Limb (tissue), 2 donors: ENCODE data around the gene AMBRA1.

Experiments
- DNase-seq, 2 donors: peaks; one replicate each; pipeline ENCODE4 v3.0.0-alpha.2; 2016; ENCODE audit errors: extremely low spot score in 2 of 2

Gene AMBRA1

DNA sequence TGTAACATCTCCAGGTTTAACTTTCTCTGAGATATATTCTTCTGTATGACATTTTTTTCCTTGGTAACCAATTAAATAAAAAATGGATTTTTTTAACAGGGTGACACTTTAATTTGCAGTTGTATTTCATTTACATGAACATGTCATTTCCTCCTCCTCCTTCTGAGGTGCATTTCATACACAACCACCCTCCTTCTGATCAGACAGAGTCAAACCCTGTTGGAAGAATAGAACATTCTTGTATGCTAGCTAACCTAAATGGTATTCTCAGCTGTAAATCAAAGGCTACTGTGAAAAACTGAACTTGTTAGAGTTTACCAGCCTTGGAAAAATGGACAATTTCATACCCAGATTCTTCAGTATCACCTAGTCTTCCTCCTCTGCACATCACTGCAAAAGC is 149.5 kb downstream of the AMBRA1 start:
- no peak for DNase-seq

GRCh38 chr11:46438211-46438610 is 155.6 kb downstream of the AMBRA1 start:
- DNase-seq = no peak

GRCh38 chr11:46437122-46437689 is 156.6 kb downstream of the AMBRA1 start:
- no peak for DNase-seq

- DNase-seq = no peak
Observed at GRCh38 chr11:46436113-46436512, 157.7 kb downstream of the AMBRA1 start.

DNA sequence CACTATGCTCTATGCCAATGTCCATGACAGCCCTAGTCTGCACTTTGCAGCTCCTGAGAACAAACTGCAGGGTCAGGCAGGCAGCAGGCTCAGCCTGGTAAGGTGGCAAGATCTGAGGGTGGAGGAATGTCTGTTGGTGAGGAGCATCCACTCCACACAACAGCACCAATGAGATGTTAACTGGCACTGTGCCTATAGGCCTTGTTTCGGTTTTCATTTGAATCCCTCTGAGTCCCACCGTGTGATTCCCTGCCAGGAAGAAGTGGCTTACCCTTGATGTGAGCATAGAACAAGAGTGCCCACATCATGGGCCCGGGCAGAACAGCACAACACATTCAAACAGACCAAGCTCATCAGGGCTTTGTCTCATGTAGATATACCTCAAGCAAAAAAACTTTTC is 158.1 kb downstream of the AMBRA1 start:
- DNase-seq = no peak

DNA sequence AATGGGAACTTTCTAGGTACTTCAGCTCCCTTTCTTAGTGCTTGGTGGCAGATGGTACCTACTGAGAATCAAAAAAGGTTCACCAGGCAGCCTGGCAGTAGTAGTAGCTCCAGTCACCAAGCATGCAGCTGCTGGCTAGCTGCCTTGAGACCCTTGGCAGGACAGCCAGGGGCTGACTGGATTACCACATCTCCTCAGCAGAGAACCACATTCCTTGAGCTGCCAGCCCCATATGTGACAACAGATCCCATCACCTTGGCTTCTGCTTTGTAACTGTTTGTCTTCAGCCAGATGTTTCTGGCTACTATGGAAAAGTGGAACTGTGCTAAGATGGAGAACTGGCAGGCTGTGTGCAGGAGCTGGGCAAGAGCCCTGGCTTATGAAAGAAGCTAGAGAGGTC is 162.6 kb downstream of the AMBRA1 start:
- DNase-seq = no peak

- DNase-seq = no peak
Observed at GRCh38 chr11:46429717-46430116, 164.1 kb downstream of the AMBRA1 start.

DNA sequence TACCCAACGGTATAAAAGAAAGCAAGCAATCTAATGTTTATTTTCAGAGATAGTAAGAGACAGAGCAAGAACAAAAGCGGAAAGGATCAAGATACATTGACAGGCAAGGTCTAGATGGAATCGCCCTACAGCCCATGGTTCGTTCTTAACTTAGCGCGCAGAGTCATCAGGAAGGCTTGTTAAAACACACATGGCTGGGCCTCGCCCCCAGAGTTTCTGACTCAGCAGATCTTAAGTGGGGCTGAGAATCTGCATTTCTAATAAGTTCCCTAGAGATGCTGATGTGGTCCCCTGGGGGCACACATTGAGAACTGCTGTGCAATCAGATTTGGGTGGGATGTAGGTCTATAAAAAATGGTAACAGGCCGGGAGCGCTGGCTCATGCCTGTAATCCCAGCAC is 166.5 kb downstream of the AMBRA1 start:
- no peak for DNase-seq

DNA sequence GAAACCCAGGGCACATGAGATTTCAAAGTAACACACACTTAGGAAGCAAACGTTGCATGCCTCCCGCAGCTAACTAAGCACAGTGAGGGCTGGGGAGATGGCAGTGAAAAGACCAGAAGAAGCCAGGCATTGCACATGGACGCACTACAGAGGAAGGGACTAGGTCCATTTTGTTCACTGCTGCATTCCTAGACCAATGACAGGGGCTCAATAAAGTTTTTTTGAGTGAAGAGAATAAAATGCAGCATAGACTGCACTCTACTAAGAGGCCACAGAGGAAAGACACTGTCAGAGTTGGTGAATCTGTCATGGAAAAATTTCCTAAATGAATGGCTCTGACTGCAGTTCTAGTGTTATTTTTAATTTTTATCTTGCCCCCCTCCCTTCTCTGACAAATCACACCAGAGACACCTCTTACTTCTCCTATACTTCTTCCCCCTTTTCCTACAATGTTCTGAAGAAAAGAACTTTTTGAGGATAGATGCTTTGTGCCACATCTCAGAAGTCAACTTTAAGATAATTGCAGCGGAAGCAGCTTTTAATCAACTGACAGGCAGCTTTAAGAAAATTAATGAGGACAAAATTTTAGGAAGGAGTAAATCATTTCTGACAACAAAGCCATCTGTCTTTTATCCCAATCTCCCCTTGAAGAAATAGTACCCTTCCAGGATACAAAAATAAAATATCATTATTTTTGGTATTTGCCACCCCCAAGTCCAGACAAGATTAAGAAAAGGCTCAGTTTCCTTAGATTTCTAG is 167.4 kb downstream of the AMBRA1 start:
- no peak for DNase-seq

DNA sequence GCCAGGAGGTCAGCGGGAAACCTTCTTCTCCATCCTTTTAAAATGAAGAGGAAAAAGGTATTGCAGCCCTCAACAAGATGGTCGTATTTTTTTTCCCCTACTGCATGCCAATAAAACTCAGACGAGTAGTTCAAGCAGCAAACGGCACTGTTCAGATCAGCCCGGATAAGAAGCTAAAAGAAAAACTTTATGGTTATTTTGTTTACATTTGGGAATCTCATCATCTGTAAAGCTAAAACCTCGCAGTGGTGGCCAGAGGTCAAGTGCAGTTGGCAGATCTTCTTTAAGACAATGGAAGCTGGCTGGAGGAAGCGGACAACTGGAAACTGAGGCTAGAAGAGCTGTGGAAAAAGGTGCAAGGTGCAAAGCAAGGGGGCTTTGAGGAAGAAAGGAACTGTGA is 171.2 kb downstream of the AMBRA1 start:
- no peak for DNase-seq

- DNase-seq = no peak
Observed at GRCh38 chr11:46421257-46421880, 172.5 kb downstream of the AMBRA1 start.

- no peak for DNase-seq
Observed at GRCh38 chr11:46420513-46420912, 173.3 kb downstream of the AMBRA1 start.

DNA sequence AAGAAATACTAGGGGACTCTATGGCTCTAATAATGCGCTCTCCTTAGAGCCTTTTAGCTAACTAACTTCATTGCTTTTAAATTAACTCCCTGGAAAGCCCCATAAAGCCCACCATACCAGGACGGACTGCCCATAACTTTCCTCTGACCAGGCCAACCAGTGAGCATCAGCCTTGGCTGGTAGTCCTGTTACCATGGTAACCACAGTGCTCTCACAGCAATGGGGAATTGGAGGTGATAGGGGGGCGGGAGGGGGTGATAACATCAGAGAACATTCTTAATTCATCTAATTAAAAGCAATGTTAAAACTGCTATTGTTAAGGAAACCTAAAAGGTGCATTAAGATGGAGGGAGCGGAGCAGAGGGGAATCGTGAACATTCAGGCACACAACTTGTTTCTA is 175.1 kb downstream of the AMBRA1 start:
- DNase-seq = no peak

DNA sequence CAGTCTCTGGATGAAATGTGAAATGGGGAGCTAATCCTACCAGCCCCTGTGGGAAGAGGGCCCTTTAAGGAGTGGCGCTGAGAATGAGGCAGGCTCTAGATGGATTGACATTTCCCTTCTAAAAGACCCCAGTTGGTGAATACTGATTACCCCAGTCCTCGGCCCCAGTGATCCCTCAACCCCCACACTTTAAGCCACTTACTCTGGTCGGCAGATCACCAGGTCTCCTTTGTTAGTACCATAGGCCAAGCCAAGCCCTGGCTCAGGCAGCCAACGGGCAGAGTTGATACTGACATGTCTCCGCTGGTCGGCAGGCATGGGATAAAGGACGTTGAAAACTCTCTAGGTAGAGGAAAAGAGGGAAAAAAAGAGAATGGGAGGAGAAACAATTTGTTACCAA is 176.1 kb downstream of the AMBRA1 start:
- no peak for DNase-seq

- no peak for DNase-seq
Observed at GRCh38 chr11:46414879-46415278, 178.9 kb downstream of the AMBRA1 start.

GRCh38 chr11:46414466-46414796 is 179.4 kb downstream of the AMBRA1 start:
- peak in 1 of 2 donors; percentile 45 for DNase-seq

DNA sequence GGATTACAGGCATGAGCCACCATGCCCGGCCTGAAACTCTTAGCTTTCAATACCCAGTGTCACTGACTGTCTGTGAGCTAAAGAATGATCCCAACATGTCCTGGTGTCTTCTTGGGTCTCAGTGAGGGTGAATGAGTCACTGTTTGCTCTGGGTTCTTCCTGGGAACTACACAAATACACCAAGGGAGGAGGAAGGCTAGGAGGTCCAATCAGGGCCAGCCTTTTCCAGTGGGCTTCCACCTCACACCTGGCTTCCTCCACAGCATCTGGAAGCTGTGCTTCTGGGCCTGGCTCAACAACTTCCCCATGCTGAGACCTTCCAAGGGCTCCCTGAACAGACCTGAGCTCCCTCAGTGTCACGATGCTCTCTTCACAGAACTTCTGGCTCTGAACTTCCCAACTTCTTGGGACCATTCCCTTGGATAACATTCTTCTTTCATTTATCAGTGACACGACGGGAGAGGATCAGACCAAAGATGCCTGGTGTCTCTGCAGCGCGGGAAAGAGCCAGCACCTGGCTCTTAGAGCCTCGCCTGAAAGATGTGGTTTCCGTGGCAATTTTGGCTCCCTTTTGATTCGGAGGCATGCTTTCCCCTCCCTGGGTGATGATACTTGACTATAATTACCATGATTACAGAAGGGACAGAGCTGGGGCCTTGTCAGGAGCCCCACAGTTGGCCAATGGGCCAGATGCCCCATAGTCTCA is 179.9 kb downstream of the AMBRA1 start:
- no peak for DNase-seq

GRCh38 chr11:46410021-46410420 is 183.8 kb downstream of the AMBRA1 start:
- no peak for DNase-seq

DNA sequence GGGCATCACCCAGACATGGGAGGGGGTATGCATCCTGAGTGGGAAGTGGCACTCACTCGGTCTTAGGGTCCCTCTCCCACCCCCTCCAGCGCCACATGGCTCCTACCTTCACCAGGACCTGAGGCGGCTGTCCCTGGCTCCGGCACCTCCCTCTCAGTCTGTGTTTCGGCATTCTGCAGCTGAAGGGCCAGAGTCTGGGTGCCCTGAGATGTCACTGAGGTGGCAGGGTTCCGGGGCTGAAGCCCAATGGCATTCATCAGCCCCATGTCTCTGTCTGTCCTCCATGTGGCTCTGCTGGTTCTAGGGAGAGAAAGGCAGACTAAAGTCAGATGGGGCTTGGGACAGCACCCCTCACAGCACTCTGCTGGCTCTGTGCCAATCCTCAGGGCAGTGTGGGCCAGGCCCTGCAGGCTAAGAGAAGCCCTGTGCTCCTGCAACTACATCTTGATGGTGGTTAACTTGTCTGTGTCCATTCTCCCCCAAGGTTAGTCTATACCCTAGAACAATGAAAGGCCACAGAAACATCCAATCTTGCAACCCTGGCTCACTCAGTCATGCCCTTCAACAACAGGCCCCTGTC is 185.3 kb downstream of the AMBRA1 start:
- DNase-seq = no peak

GRCh38 chr11:46407635-46408034 is 186.2 kb downstream of the AMBRA1 start:
- DNase-seq = no peak

DNA sequence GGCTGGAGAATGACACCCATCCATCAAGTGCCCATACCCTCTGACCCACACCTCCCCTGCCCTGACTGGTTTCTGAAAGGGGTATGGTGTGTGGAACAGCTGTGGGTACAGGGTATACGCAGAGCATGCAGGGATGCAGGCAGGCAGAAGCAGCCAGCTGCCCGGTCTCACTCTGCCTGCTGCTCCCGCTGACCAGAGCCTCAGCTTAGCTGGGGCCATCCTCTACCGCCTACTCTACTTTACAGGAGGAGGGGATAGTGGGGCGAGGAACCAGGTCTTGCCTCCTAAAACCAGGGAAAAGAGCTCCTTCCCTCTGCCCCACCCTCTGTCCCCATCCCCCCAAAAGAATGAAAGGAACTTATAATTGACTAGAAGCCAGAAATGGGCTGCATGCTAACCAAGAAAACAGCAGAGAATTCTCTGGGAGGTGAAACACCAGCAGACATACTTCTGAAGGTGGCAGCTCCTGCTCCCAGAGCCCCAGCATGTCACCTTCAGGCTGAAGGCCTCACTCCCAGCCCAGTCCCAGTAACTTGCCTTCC is 189.3 kb downstream of the AMBRA1 start:
- DNase-seq = no peak
